GM12864 (cell line): ENCODE data around the gene APC2.

Source experiments
- DNase-seq: peaks from one replicate; pipeline ENCODE4 v3.0.0-alpha.2; 2011; ENCODE audit warnings: low read depth
- H3K4me3 ChIP-seq: 2 replicates; pipeline ENCODE4 v1.5.1; 2011; ENCODE audit warnings: mild to moderate bottlenecking, low read depth, low read length, control low read depth
- CTCF ChIP-seq: IDR thresholded peaks from 2 replicates; pipeline ENCODE4 v1.5.1; 2011; ENCODE audit warnings: low read depth, mild to moderate bottlenecking, moderate library complexity, low read length, control low read depth, inconsistent platforms; ENCODE audit errors: missing control alignments

Gene APC2

GRCh38 chr19:1426736-1427135, 23.2 kb upstream of the APC2 start:
- DNase-seq: no peak
- no peak overlapping the region for H3K4me3 ChIP-seq
- TF ChIP-seq CTCF: no peak

GRCh38 chr19:1427221-1427920, 22.6 kb upstream of the APC2 start:
- DNase-seq: no peak
- no peak overlapping the region for H3K4me3 ChIP-seq

GRCh38 chr19:1428738-1429391, 21.1 kb upstream of the APC2 start:
- no peak for DNase-seq
- no peak overlapping the region for H3K4me3 ChIP-seq
- no peak for TF ChIP-seq CTCF

More at GRCh38 chr19:1427221-1427920, 22.6 kb upstream of the APC2 start:
- TF ChIP-seq CTCF: no peak

GRCh38 chr19:1429750-1430149, 20.2 kb upstream of the APC2 start:
- DNase-seq: no peak
- no peak for TF ChIP-seq CTCF
- no peak overlapping the region for H3K4me3 ChIP-seq

- H3K4me3 ChIP-seq: no peak overlapping the region
- no peak for DNase-seq
- no peak for TF ChIP-seq CTCF
Measured at GRCh38 chr19:1430246-1430645, 19.7 kb upstream of the APC2 start.

GRCh38 chr19:1431759-1432506, 18.0 kb upstream of the APC2 start:
- no peak for TF ChIP-seq CTCF
- no peak overlapping the region for H3K4me3 ChIP-seq
- no peak for DNase-seq
